MCF 10A (cell line): Measurements from ENCODE around the gene DDX50. TPM values are rescaled to one million over a fixed set of nuclear protein-coding genes. Genes with fewer than 3 reads are reported as not detected.
"Not testable (repeated sequence)": the region's sequence is repeated elsewhere in the genome, so short reads cannot be mapped to it uniquely, and the experiment has no call there.

Experiments
- BruUV-seq: library from RNA; stranded (reverse); fragments of 400-500 nt; replicated peaks from 2 replicates; lab custom pipeline; 2021; lab: Mats Ljungman, UMichigan
- CTCF ChIA-PET: fragments of 300-600 bp; sonication (Branson Sonifier 250); formaldehyde crosslinking; extraction: SDS; loops from one replicate; lab custom pipeline; 2021; ENCODE audit warnings: antibody characterized with exemption, inconsistent platforms; lab: Yijun Ruan, JAX
- POLR2A ChIA-PET: fragments of 300-600, 350-650 bp; sonication (Branson Sonifier 250); formaldehyde crosslinking; extraction: SDS; loops from one replicate; lab custom pipeline; 2020; ENCODE audit warnings: antibody characterized with exemption, inconsistent platforms; lab: Yijun Ruan, JAX
- DNase-seq: peaks from one replicate; pipeline ENCODE4 v3.0.0-alpha.2; 2018; ENCODE audit not compliant: unreplicated experiment
- H3K27ac Mint-ChIP-seq: one replicate; pipeline ENCODE4 v1.8.0; 2022; ENCODE audit warnings: mild to moderate bottlenecking, low read depth, mixed read lengths; ENCODE audit not compliant: unreplicated experiment
- H3K27me3 Mint-ChIP-seq: one replicate; pipeline ENCODE4 v1.8.0; 2022; ENCODE audit warnings: mixed read lengths; ENCODE audit not compliant: insufficient read depth, unreplicated experiment
- H3K36me3 Mint-ChIP-seq: one replicate; pipeline ENCODE4 v1.8.0; 2022; ENCODE audit warnings: mild to moderate bottlenecking, moderate library complexity, mixed read lengths; ENCODE audit not compliant: insufficient read depth, unreplicated experiment
- H3K4me1 Mint-ChIP-seq: one replicate; pipeline ENCODE4 v1.8.0; 2022; ENCODE audit warnings: mixed read lengths; ENCODE audit not compliant: insufficient read depth, unreplicated experiment
- H3K4me3 Mint-ChIP-seq: one replicate; pipeline ENCODE4 v1.8.0; 2022; ENCODE audit warnings: mild to moderate bottlenecking, moderate library complexity, mixed read lengths; ENCODE audit not compliant: unreplicated experiment
- H3K9me3 Mint-ChIP-seq: one replicate; pipeline ENCODE4 v1.8.0; 2022; ENCODE audit warnings: mixed read lengths; ENCODE audit not compliant: unreplicated experiment
- intact Hi-C: fragments of 100-400 bp; cut with micrococcal nuclease; formaldehyde crosslinking; loops from 2 replicates; pipeline ENCODE4 v1.14.1; 2022
- total RNA-seq: library from RNA; stranded (reverse); gene quantifications from 2 replicates; pipeline ENCODE4 v1.2.3, GENCODE V29; 2022
- TF ChIP-seq, protein P1 (sequence below): fragments of 200-600 bp; IDR thresholded peaks from one replicate; pipeline ENCODE4 v1.8.0; 2022; ENCODE audit warnings: antibody characterized with exemption, mild to moderate bottlenecking; ENCODE audit not compliant: unreplicated experiment

DDX50 gene
- total RNA-seq, 1 experiment from 2014 or later: 66.3 TPM

DNA sequence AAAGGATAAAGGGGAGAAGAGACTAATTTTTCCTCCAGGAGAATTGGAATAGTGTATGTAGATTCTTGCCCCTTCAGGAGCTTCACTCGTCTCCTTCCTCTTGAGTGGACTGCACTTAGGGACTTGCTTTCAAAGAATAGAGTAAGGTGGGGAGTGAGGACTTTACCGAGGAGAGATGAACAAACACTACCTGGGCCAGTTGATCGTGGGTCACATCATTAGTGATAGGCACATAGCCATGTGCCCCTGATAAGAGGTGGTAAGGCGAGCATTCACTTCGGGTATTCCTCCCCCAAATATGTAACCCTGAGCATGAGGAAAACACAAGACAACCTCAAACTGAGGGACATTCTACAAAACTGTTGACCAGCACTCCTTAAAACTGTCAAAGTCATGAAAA is 72.9 kb downstream of the DDX50 start:
- H3K36me3 Mint-ChIP-seq: peaks cover 99% of the 10 kb centered on the region
- intact Hi-C loops: no loop called here
- TF ChIP-seq, protein P1, sequence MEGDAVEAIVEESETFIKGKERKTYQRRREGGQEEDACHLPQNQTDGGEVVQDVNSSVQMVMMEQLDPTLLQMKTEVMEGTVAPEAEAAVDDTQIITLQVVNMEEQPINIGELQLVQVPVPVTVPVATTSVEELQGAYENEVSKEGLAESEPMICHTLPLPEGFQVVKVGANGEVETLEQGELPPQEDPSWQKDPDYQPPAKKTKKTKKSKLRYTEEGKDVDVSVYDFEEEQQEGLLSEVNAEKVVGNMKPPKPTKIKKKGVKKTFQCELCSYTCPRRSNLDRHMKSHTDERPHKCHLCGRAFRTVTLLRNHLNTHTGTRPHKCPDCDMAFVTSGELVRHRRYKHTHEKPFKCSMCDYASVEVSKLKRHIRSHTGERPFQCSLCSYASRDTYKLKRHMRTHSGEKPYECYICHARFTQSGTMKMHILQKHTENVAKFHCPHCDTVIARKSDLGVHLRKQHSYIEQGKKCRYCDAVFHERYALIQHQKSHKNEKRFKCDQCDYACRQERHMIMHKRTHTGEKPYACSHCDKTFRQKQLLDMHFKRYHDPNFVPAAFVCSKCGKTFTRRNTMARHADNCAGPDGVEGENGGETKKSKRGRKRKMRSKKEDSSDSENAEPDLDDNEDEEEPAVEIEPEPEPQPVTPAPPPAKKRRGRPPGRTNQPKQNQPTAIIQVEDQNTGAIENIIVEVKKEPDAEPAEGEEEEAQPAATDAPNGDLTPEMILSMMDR: no peak
- no TSS peak for BruUV-seq
- no peak for DNase-seq
- H3K27ac Mint-ChIP-seq: peak overlapping the region; percentile 46
- peaks cover 3% of the 10 kb centered on the region for H3K4me1 Mint-ChIP-seq
- no peaks in the 10 kb centered on the region for H3K9me3 Mint-ChIP-seq
- ChIA-PET POLR2A (interaction anchor here (0.9 to 1.3 kb wide), 4 partner anchors 10 to 18 kb away, joined by 3 to 5 read pairs (median 4); partner anchors contain the start of gene DDX21), CTCF (no interaction called here)
- no peaks in the 10 kb centered on the region for H3K27me3 Mint-ChIP-seq
- H3K4me3 Mint-ChIP-seq: no peak overlapping the region

DNA sequence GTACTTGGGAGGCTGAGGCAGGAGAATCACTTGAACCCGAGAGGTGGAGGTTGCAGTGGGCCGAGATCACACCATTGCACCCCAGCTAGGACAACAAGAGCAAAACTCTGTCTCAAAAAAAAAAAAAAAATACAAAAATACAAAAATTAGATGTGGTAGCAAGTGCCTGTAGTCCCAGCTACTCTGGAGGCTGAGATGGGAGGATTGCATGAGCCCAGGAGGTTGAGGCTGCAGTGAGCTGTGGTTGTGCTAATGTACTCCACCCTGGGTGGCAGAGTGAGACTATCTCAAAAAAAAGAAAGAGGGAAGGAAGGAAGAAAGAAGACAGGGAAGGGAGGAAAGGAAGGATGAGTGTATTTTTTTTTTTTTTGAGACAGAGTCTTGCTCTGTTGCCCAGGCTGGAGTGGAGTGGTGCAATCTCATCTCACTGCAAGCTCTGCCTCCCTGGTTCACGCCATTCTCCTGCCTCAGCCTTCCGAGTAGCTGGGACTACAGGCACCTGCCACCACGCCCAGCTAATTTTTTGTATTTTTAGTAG is 74.9 kb downstream of the DDX50 start:
- DNase-seq, BruUV-seq, H3K9me3 Mint-ChIP-seq, intact Hi-C loops, H3K27me3 Mint-ChIP-seq, H3K4me3 Mint-ChIP-seq, H3K4me1 Mint-ChIP-seq: not testable (repeated sequence)
- ChIA-PET CTCF (interaction anchor here (0.6 to 1.0 kb wide), 2 partner anchors 17 to 100 kb away, joined by 3 read pairs; no protein-coding TSS in a partner anchor), POLR2A (interaction anchor here (0.7 kb wide), 1 partner anchor 136 kb away, joined by 3 read pairs; no protein-coding TSS in a partner anchor)
- Mint-ChIP-seq H3K36me3 (peaks cover 99% of the 10 kb centered on the region), H3K27ac (peak overlapping the region; percentile 66)

DNA sequence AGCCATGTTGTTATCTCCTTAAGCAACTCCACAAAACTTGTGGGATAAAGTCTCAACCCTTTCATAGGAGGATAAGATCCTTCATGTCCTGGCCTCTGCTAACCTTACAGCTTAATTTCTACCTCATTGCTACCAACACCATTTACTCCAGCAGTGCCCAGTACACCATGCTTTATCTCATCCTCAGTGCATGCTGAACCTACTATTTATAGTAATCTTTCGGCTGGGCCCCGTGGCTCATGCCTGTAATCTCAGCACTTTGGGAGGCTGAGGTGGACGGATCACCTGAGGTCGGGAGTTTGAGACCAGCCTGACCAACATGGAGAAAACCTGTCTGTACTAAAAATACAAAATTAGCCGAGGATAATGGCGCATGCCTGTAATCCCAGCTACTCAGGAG is 78.6 kb downstream of the DDX50 start:
- intact Hi-C loops, H3K4me3 Mint-ChIP-seq, DNase-seq, H3K4me1 Mint-ChIP-seq, H3K9me3 Mint-ChIP-seq, H3K27me3 Mint-ChIP-seq, BruUV-seq: not testable (repeated sequence)
- Mint-ChIP-seq H3K36me3 (peaks cover 95% of the 10 kb centered on the region), H3K27ac (peak overlapping the region; percentile 58)
- ChIA-PET POLR2A (interaction anchor here (1.7 to 2.7 kb wide), 2 partner anchors 7 to 24 kb away, joined by 4 to 14 read pairs; partner anchors contain the start of gene DDX21), CTCF (interaction anchor here (1.2 kb wide), 1 partner anchor 12 kb away, joined by 3 read pairs; no protein-coding TSS in a partner anchor)

DNA sequence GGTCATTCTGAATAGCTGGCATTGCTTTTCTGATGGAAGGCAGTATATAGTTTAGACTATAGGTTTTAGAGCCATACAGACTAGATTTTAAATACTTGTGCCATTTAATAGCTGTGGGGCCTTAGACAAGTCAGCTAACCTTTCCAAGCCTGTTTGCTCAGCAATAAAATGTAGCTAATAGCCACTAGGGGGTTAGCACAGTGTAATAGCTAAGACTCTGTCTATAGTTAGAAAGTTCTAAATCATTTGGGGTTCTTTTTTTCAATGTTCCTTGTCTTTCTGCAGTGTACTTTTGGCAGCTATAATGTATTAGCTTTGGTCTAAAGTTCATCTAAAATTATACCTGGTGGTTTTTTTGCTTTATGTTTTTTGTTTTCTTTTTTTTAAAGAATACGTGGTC is 80.0 kb downstream of the DDX50 start:
- Mint-ChIP-seq H3K27me3 (no peaks in the 10 kb centered on the region), H3K9me3 (no peaks in the 10 kb centered on the region), H3K4me3 (no peak overlapping the region), H3K4me1 (peaks cover 5% of the 10 kb centered on the region), H3K36me3 (peaks cover 95% of the 10 kb centered on the region), H3K27ac (no peak overlapping the region)
- no peak for DNase-seq
- TF ChIP-seq, protein P1: no peak
- ChIA-PET CTCF (interaction anchor here (0.6 to 1.7 kb wide), 9 partner anchors 11 to 114 kb away, joined by 3 to 6 read pairs (median 4); partner anchors contain the start of gene DDX21), POLR2A (interaction anchor here (0.7 to 1.5 kb wide), 2 partner anchors 8 to 13 kb away, joined by 3 to 4 read pairs; partner anchors contain the start of gene KIFBP)
- intact Hi-C loops: no loop called here
- no TSS peak for BruUV-seq

DNA sequence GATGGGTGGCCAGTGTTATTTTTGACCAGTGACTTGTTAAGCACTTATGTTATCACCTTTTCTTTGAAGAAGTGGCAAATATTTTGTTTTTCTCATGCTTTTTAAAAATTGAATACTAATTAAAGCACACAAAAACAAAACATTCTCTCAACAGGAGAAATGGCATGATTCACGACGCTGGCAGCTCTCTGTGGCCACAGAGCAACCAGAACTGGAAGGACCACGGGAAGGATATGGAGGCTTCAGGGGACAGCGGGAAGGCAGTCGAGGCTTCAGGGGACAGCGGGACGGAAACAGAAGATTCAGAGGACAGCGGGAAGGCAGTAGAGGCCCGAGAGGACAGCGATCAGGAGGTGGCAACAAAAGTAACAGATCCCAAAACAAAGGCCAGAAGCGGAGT is 81.3 kb downstream of the DDX50 start:
- ChIA-PET CTCF (interaction anchor here (0.6 to 1.1 kb wide), 2 partner anchors 67 to 112 kb away, joined by 3 read pairs; no protein-coding TSS in a partner anchor), POLR2A (interaction anchor here (1.9 kb wide), 1 partner anchor 143 kb away, joined by 4 read pairs; no protein-coding TSS in a partner anchor)
- Mint-ChIP-seq H3K9me3 (no peaks in the 10 kb centered on the region), H3K27ac (no peak overlapping the region), H3K4me1 (peaks cover 5% of the 10 kb centered on the region), H3K36me3 (peaks cover 82% of the 10 kb centered on the region), H3K27me3 (no peaks in the 10 kb centered on the region), H3K4me3 (no peak overlapping the region)
- TF ChIP-seq, protein P1: no peak
- no TSS peak for BruUV-seq
- intact Hi-C loops: no loop called here
- DNase-seq: no peak
